GM08714 (cell line): Measurements from ENCODE around the gene CDH23.

Experiments
- H3K4me3 ChIP-seq: fragments of 200-500 bp; sonication (Bioruptor generic); 2 replicates; pipeline ENCODE4 v1.5.1; 2014; ENCODE audit warnings: mild to moderate bottlenecking, low read length, inconsistent platforms
- ZNF274 ChIP-seq: IDR thresholded peaks from 2 replicates; pipeline ENCODE4 v1.6.1; 2012; ENCODE audit warnings: mild to moderate bottlenecking, low read depth, low read length

Gene CDH23

DNA sequence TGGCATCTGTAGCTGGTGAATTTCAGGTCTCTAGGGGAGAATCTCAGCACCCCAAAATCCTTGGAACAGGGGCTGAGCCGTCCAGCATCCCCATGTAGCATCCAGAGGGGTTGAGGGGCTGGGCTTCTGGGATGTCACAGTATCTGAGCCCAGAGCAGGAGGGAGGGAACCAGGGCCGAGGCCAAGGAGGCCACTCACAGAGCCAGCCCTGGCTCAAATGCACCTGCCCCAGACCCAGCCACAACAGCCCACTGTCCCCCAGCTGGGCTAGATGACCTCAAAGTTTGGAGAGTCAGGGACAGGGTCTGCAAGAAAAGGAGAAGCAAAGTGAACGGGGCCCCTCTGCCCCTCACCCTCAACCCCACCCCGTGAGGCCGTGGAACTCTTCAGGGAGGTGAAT lies 354.3 kb downstream of the CDH23 start:
- TF ChIP-seq ZNF274 = no peak
- H3K4me3 ChIP-seq = no peak overlapping the region

DNA sequence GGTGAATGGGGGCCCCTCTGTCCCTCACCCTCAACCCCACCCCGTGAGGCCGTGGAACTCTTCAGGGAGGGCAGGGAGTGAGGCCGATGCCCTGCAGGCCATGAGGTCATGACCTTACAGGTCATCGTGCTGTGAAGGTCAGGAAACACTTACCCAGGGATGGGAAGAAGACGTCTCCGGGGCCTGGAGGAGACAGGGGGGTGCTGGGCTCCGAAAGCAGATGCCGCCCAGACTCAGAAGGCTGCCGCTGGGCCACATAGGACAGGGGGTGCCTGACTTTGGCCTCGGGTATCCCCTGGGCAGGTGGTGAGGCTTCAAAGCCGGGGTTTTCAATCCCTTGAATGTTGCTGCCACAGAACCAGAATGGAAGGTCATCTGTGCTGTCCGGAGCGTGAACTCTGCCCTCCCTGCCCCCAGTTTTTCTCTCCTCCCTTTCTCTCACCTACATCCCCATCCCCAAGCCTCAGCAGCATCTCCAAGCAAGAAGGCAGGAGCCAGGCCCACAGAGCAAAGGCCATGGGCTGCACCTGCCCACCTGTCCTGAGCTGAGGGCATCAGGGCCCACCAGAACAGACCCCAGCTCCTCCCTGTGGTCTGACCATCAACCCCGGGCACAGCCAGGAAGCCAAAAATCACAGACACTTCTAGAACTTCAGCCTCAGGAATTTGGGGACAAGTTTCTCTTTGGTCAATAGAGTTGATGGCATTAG lies 354.9 kb downstream of the CDH23 start:
- TF ChIP-seq ZNF274 = no peak
- no peak overlapping the region for H3K4me3 ChIP-seq

DNA sequence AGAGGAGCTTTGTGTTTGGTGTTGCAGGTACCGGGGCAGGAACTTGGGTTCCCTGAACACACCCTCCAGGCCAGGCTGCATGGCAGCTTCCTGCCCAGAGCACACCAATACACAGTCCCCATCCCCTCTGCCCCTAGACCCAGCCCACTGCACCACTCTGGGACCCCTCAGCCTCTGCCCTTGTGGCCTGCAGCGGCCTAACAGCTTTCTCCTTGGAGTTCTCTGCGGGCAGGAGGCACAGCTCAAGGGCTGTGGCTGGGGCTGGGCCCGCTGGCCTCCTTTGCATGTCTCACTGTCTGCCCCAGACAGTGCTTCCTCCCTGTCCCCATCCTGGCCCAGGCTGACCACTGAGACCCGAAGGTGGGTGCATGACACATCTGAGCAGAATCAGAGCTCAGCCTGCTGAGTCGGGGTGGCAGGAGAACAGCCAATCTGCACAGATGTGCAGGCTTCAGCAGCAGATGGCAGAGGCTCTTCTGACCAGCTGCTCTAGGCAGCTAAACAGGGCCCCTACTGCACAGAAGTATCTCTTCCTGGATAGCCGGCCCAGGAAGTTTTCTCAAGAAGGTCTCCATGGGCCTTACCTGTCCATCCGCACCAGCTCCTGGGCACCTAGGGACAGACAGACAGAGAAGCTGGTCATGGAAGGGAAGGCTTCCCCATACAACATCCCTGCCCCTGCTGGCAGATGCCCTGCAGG lies 355.8 kb downstream of the CDH23 start:
- no peak for TF ChIP-seq ZNF274
- no peak overlapping the region for H3K4me3 ChIP-seq

DNA sequence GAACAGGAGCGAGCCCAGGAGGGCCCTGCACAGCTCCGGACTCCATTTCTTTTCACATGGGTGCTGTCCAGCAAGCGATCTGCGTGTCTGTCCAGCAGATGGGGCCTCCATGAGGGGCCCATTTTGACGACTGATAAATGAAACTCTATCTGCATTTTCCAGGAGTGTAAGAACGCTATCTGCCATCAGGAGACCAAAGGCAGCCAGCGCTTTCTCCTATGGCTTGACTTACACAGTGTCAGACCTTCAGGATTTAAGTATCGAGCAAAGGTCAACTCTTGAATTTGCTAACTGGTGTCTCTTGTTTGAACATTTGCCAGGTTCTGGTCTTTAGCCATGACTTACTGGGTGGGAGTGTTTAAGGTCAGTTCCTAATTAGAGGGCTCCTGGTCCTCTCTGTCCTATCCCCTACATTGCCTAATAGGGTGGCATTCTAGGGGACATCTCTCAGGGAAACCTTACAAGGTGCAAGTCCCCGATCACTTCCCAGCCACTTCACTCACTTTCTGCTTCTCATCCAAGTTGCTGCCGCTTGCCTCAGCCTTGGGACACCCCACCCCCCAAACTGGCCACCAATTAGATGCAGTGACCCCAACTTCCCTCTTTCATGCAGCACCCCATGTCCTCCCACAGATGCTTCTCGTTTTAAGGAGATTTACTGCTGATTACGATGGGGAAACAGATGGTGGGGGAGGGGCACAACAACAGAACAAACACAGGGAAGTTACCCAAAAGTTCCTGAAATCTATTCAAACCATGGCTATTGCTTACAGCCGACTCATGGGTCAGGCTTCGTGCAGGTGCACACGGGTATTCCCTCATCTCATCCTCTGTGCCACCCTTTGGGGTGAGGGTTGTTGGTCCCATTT lies 356.6 kb downstream of the CDH23 start:
- no peak for TF ChIP-seq ZNF274
- no peak overlapping the region for H3K4me3 ChIP-seq

DNA sequence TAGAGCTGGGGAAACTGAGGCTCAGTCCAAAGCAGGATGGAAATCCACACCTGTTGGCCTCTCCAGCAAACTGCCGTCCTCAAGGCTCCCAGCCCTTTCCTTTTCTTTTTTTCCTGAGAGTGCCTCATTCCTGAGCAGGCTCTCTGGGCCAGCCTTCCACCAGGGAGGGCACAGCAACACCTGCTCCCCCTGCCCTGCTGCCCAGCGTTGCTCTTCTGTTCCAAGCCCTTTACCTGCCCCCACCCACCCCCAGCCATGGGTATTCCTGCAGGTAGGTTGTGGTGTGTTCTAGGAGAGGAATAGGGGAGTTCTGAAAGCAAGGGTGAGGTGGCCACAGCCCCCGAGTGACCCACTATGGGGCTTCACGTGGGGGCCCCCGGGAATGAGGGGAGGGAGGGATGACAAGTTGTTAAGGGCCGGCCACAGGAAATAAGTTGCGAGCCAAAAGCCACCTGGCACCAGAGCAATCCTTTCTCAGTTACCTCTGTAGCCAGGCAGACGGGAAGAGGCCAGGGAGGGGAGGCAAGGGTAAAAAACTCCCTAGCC lies 357.3 kb downstream of the CDH23 start:
- no peak overlapping the region for H3K4me3 ChIP-seq
- TF ChIP-seq ZNF274 = no peak

DNA sequence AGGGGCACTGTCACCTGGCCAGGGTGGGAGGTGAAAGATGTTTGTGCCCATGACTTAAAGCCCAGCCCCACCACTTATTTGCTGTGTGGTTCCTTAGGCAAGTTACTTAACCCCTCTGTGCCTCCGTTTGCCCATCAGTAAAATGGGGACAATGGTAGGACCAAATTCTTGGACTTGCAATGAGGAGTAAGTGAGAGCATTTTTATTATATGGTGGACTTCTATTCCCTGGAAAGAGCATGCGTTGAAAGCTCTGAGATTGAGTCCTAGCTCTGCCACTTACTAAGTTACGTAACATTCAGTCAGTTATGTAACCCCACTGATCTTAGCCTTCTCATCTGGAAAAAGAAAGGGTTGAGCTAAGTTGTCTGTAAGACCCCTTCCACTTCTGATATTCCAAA lies 357.8 kb downstream of the CDH23 start:
- TF ChIP-seq ZNF274 = no peak

DNA sequence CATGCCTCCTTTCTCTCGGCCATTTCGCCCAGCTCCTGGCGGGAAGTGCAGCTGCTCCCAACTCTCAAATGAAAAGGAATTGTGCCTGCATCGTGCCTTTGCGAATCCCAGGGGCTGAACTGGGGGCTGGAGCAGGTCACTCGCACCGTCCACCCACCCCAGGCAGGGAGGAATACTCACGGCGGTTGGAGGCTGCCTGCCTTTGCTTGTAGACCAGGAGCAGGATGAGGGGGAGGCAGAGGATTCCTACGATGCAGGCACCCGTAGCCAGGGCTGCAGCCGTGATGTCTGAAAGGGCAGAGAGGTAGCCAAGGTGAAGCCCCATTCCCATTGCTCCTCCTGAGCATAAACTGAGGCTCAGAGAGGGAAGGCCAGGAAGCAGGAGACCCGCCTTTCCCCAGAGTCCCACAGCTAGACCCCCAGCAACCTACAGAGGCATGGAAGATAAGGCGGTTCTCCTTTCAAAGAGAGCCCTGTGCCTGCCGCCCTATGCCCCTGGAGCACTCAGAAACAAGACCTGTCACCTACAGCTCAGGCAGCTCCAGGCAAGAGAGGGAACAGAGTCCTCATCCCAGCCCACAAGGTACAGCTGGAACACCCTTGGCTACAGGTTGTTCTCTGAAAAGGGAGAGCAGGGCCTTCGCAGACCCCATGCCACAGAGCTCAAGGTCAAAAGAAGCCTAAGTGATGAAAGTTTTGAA lies 358.6 kb downstream of the CDH23 start:
- TF ChIP-seq ZNF274 = no peak
- no peak overlapping the region for H3K4me3 ChIP-seq

More for the DNA sequence above, 357.8 kb downstream of the CDH23 start:
- H3K4me3 ChIP-seq = no peak overlapping the region

DNA sequence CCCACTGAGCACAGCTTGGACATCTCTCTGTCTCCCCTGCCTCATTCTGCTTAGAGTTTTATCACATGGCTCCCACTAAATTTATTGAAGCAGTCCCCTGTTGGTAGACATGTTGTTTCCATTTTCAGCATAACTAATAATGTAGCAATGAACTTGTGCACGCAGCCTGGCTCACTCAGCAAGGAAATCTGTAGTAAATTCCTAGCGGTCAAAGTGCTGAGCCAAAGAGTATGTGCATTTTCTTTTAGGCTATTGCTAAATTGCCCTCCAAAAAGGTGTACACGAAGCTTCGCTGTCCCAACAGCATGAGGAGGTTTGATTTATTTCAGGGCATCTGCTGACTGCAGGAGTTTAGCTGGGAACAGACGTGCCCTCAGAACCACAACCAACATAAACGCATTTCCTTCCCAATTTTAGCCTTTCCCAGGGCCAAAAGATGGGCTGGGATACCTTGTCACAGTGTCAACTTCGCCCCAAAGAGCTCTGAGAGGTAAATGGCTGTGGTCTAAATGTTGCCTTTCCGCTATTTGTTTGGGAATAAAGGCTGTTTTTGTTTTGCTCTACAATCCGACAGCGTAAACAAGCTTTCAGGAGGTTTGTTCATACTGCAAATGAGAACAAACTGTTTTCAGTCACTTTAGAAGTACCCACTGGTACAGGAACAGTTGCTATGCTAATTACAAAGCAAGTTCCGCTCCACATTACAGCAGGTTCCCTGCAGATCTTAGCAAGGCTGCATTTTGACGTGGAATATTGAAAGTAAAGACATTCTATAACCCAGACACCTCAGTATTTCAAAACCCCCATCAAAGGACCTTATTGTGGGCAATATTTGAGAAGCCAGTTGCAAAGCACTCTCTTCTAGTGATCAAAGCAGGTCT lies 359.8 kb downstream of the CDH23 start:
- H3K4me3 ChIP-seq = no peak overlapping the region
- TF ChIP-seq ZNF274 = no peak

DNA sequence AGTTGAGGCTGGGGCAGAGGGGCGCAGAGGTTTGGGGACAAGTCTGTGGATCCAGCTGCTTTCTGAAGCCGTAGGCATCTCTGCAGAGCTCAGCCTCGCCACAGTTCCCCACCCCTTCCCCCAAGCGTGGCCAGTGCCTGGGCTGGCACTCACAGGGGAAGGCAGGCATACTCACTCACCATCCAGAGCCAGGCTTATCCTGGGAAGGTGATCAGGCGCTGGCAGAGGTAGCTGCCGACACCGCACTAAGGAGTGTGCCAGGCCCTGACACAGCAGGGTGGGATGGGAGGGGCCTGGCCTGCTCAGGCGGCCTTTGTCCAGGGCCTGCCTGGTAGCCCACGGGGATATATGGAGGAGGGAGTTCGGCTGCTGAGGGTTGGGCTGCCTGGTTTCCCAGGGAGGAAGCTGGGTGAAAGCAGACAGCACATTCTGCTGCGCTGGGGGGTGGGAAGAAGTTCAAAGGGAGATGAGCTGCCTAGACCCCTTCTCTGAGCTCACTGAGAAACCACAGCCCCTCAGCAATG lies 360.7 kb downstream of the CDH23 start:
- no peak overlapping the region for H3K4me3 ChIP-seq
- TF ChIP-seq ZNF274 = no peak

DNA sequence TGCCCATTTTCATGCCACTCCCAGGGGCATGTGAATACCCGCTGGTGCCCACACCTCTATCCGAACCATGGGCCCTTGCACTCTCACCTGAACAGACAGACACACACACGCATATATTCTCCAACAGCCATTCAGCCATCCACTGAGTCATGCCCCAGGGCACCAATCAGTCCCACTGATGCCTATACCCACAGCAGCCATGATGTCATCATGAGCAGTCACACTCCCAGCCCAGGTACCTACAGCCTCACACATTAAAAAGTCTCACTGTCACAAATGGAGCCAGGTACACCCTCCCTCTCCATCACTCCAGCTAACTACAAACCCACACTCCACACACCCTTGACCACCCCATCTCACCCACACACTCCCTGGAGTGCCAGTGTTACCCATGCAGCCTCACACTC lies 364.4 kb downstream of the CDH23 start:
- TF ChIP-seq ZNF274 = no peak
- H3K4me3 ChIP-seq = no peak overlapping the region

DNA sequence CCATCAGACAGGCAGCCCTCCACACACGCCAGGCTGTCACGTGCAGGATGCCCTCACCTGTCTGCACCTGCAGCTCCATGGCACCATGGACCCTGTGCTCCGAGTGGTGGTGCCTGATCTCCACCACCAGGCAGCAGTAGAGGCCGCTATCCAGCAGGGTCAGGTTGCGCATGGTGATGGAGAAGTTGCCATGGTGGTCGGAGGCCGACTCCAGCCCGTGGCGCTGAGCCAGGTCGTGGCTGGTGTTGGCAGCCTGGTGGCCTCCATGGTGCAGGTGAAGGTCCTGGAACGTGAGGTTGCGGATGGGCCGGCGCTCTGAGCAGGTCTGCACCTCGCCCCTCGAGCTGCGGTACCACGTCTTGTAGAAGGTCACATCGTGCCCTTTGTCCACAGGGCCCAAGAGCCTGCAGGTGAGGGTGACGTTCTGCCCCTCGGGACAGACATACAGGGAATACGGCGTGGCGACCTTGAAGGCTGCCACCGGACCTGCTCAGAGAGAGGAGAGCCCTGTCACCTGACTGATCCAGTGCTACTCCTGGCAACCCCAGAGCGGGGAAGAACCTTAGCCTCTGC lies 364.9 kb downstream of the CDH23 start:
- H3K4me3 ChIP-seq = no peak overlapping the region
- TF ChIP-seq ZNF274 = no peak

DNA sequence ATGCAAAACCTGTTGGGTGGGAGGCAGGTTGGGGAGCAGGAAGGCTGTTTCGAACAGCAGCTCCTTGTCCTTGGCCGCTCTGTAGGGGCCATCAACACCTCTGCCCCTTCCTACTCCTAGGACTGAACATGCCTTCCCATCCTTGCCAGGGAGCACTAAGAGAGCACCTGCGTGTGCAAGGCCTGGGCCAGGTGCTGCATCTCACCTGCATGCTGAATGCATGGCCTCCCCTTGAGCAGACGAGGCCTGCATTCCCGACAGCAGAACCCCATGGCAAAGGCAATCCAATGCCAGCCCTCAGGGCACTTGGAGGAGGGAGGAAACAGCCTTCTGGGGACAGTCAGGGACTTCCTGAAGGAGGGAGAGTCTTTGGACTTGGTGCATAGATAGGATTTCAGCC lies 365.6 kb downstream of the CDH23 start:
- TF ChIP-seq ZNF274 = no peak
- no peak overlapping the region for H3K4me3 ChIP-seq
